ENCODE data around the gene FOXJ1.
A peak's percentile ranks its signal among the peaks of the same experiment; 100 is the strongest.

The FOXJ1 gene

GRCh38 chr17:76095943-76096342 is 45.1 kb downstream of the FOXJ1 start:
- Mint-ChIP-seq H3K27ac (no peak overlapping the region), H3K36me3 (ENCODE audit: insufficient read depth) (peaks cover 84% of the 10 kb centered on the region), H3K27me3 (no peaks in the 10 kb centered on the region), H3K4me3 (no peak overlapping the region), H3K4me1 (ENCODE audit: low read depth in 2 of 2) (peaks cover 6 to 10% of the 10 kb centered on the region in 2 donors), H3K9me3 (no peaks in the 10 kb centered on the region)
- no peak for DNase-seq
- no peak for ATAC-seq (replicated peaks)

GRCh38 chr17:76094046-76094445 is 47.0 kb downstream of the FOXJ1 start:
- Mint-ChIP-seq H3K4me3 (no peak overlapping the region), H3K36me3 (ENCODE audit: insufficient read depth) (peaks cover 77% of the 10 kb centered on the region), H3K27ac (peak overlapping the region; percentile 23 to 38), H3K4me1 (ENCODE audit: low read depth in 2 of 2) (peaks cover 4 to 6% of the 10 kb centered on the region in 2 donors), H3K27me3 (no peaks in the 10 kb centered on the region), H3K9me3 (no peaks in the 10 kb centered on the region)
- DNase-seq (no peak), ATAC-seq (replicated peaks) (no peak)

GRCh38 chr17:76092526-76093413 is 48.3 kb downstream of the FOXJ1 start:
- H3K27ac Mint-ChIP-seq = no peak overlapping the region
- peaks cover 64% of the 10 kb centered on the region for H3K36me3 Mint-ChIP-seq (ENCODE audit: insufficient read depth)

DNA sequence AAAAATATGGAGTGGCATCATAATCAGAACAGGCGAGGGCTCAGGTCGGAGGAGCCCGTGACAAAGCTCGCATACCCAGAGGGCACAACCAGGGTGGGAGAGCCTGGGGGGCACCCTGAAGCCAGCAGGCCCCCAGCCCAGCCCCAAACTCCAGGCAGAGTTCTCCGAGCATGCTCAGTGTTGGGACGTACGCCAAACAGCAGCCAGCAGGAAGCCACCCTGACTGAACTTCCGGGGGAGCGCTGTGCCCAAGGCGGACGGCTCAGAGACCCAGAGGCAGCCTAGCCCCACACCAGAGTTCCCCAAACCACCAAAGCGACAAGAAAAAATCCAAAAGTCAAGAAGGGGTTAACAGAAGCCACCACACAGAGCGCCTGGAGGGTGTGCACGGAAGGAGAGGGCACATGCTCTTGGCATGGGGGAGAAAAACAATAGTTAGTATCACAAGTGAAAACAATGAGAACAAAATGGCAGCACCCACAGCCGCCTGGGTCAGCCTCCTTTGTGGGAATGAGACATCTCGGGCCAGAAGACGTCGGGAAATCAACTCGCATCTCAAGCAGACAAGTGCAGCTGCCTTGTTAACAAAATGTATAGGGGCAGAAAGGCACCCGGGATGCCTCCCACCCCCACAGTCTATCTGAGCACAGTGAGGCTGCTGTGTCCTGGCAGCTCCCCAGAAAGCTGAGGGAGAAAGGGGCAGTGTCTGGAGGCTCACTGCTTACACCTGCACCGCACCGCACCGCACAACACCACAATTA is 49.3 kb downstream of the FOXJ1 start:
- DNase-seq (no peak), ATAC-seq (replicated peaks) (no peak)
- peak overlapping the region; percentile 33 to 47 for H3K4me3 Mint-ChIP-seq

More at GRCh38 chr17:76092526-76093413, 48.3 kb downstream of the FOXJ1 start:
- ATAC-seq (replicated peaks) (no peak), DNase-seq (no peak)
- Mint-ChIP-seq H3K9me3 (no peaks in the 10 kb centered on the region), H3K4me1 (ENCODE audit: low read depth in 2 of 2) (peaks cover 4 to 6% of the 10 kb centered on the region in 2 donors), H3K27me3 (no peaks in the 10 kb centered on the region), H3K4me3 (no peak overlapping the region)

GRCh38 chr17:76090517-76091129 is 50.4 kb downstream of the FOXJ1 start:
- Mint-ChIP-seq H3K9me3 (no peaks in the 10 kb centered on the region), H3K4me1 (ENCODE audit: low read depth in 2 of 2) (peaks cover under 1 to 1% of the 10 kb centered on the region in 2 donors), H3K36me3 (ENCODE audit: insufficient read depth) (peaks cover 49% of the 10 kb centered on the region), H3K4me3 (no peak overlapping the region), H3K27me3 (no peaks in the 10 kb centered on the region), H3K27ac (peak overlapping the region in 1 of 2 donors; percentile 46)
- no peak for ATAC-seq (replicated peaks)
- no peak for DNase-seq

More for the DNA sequence above, 49.3 kb downstream of the FOXJ1 start:
- Mint-ChIP-seq H3K27me3 (no peaks in the 10 kb centered on the region), H3K9me3 (no peaks in the 10 kb centered on the region), H3K4me1 (ENCODE audit: low read depth in 2 of 2) (peaks cover 4 to 6% of the 10 kb centered on the region in 2 donors), H3K36me3 (ENCODE audit: insufficient read depth) (peaks cover 57% of the 10 kb centered on the region), H3K27ac (peak overlapping the region; percentile 46 to 60)

- Mint-ChIP-seq H3K36me3 (ENCODE audit: insufficient read depth) (peaks cover 44% of the 10 kb centered on the region), H3K27ac (no peak overlapping the region)
Observed at GRCh38 chr17:76089680-76090516, 51.1 kb downstream of the FOXJ1 start.

DNA sequence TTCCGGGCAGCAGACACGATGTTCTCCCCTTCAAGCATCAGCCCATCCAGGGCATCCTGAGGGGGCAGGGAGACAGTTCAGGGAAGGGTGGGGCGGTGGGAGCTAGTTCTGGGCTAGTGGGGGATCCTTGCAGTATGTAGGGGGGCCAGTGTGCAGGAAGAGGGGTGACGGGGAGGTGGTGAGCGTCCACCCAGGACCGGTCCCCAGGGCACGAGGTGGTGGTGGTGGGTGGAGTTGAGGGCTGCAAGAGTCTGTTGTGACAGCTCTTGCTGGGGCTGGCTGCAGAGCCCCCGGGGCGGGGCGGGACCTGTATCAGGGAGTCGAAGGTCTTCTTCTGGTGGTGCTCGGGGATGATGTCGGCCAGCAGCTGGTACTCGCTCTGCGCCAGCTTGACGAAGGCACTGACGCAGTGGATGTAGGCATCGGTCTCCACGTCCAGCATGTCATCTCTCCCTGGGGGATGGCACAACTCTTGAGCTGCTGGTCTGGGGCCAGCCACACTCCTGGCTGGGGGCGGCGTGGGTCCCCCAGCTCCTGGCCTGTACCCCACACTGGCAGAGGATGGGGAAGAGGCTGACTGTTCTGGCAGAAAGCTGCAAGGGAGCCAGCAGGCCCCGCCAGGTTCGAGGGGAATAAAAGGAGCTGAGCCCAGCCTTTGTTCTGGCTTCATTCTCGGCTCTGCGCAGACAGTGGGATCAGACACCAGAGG is 52.0 kb downstream of the FOXJ1 start:
- H3K27ac Mint-ChIP-seq = peak overlapping the region; percentile 29 to 38
- no peak overlapping the region for H3K4me3 Mint-ChIP-seq
- H3K4me1 Mint-ChIP-seq (ENCODE audit: low read depth in 2 of 2) = peaks cover 0 to 1% of the 10 kb centered on the region in 2 donors
- H3K27me3 Mint-ChIP-seq = no peaks in the 10 kb centered on the region
- H3K36me3 Mint-ChIP-seq (ENCODE audit: insufficient read depth) = peaks cover 40% of the 10 kb centered on the region
- DNase-seq (no peak), ATAC-seq (replicated peaks) (no peak)
- no peaks in the 10 kb centered on the region for H3K9me3 Mint-ChIP-seq

More at GRCh38 chr17:76089680-76090516, 51.1 kb downstream of the FOXJ1 start:
- ATAC-seq (replicated peaks) (no peak), DNase-seq (no peak)
- no peaks in the 10 kb centered on the region for H3K9me3 Mint-ChIP-seq
- H3K4me1 Mint-ChIP-seq (ENCODE audit: low read depth in 2 of 2) = peaks cover 0 to 1% of the 10 kb centered on the region in 2 donors
- no peak overlapping the region for H3K4me3 Mint-ChIP-seq
- H3K27me3 Mint-ChIP-seq = no peaks in the 10 kb centered on the region

GRCh38 chr17:76088041-76088867 is 52.8 kb downstream of the FOXJ1 start:
- Mint-ChIP-seq H3K4me3 (no peak overlapping the region), H3K27me3 (no peaks in the 10 kb centered on the region), H3K36me3 (ENCODE audit: insufficient read depth) (peaks cover 34% of the 10 kb centered on the region), H3K4me1 (ENCODE audit: low read depth in 2 of 2) (peaks cover 0 to 1% of the 10 kb centered on the region in 2 donors), H3K9me3 (no peaks in the 10 kb centered on the region), H3K27ac (peak overlapping the region; percentile 29 to 38)
- ATAC-seq (replicated peaks) = no peak
- no peak for DNase-seq

DNA sequence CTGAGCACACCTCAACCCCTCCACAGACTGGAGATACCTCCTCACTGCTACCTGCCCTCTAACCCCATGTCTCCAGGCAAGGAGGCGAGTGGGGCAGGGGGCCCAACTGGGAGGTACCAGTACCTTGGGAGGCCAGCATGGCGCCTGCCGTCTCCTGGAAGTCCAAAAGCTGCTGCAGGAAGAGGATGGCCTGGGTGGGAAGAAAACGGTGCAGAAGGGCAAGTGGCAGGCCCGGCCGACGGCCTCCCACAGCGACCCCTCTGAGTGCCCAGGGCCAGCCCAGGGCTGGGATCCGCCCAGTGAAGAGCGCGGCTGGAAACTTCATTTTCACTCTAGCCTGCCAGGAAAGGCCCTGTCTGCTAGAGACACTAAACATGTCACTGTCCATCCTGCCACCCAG is 53.5 kb downstream of the FOXJ1 start:
- DNase-seq (no peak), ATAC-seq (replicated peaks) (no peak)
- Mint-ChIP-seq H3K27ac (no peak overlapping the region), H3K27me3 (no peaks in the 10 kb centered on the region), H3K36me3 (ENCODE audit: insufficient read depth) (peaks cover 28% of the 10 kb centered on the region), H3K9me3 (no peaks in the 10 kb centered on the region), H3K4me3 (no peak overlapping the region), H3K4me1 (ENCODE audit: low read depth in 2 of 2) (peaks cover 0 to 1% of the 10 kb centered on the region in 2 donors)

DNA sequence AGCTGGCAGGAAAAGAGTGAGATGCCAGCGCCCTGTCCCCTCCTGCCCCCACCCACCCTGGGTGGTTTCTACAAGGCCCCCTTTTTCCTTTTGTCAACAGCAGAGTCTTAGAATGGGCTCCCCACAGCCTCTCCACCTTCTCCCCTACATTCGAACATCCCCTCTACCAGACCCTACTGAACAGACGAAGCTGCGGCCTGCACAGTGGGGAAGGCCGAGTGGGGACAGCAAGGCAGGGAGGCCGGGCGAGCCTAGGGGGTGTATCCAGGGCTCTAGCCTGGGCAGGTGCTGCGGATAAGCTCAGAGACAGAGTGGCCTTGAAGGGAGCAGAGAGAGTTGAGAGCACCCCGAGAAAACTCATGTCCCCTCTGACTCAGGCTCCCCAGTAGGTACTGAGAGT is 54.7 kb downstream of the FOXJ1 start:
- Mint-ChIP-seq H3K9me3 (no peaks in the 10 kb centered on the region), H3K4me1 (ENCODE audit: low read depth in 2 of 2) (peaks cover 0 to 2% of the 10 kb centered on the region in 2 donors), H3K4me3 (no peak overlapping the region), H3K27ac (peak overlapping the region in 1 of 2 donors; percentile 88), H3K27me3 (no peaks in the 10 kb centered on the region), H3K36me3 (ENCODE audit: insufficient read depth) (peaks cover 19% of the 10 kb centered on the region)
- ATAC-seq (replicated peaks) (no peak), DNase-seq (no peak)
